Nephron progenitor cell (in vitro differentiated cells): Measurements from ENCODE around the gene POLR2C.

Source experiments
- DNase-seq: peaks from one replicate; pipeline ENCODE4 v3.0.0; 2021
- H3K27ac Mint-ChIP-seq: 2 replicates; pipeline ENCODE4 v1.8.0; 2021; ENCODE audit warnings: mild to moderate bottlenecking, moderate library complexity, mixed read lengths
- H3K27me3 Mint-ChIP-seq: 2 replicates; pipeline ENCODE4 v1.8.0; 2021; ENCODE audit warnings: mild to moderate bottlenecking, low read depth, mixed read lengths; ENCODE audit not compliant: poor library complexity
- H3K36me3 Mint-ChIP-seq: 2 replicates; pipeline ENCODE4 v1.8.0; 2021; ENCODE audit warnings: low read depth, mixed read lengths
- H3K4me1 Mint-ChIP-seq: 2 replicates; pipeline ENCODE4 v1.8.0; 2021; ENCODE audit warnings: mixed read lengths
- H3K4me3 Mint-ChIP-seq: 2 replicates; pipeline ENCODE4 v1.8.0; 2021; ENCODE audit warnings: mild to moderate bottlenecking, moderate library complexity, mixed read lengths
- H3K9me3 Mint-ChIP-seq: 2 replicates; pipeline ENCODE4 v1.8.0; 2021; ENCODE audit warnings: mild to moderate bottlenecking, moderate library complexity, mixed read lengths
- CTCF ChIP-seq: fragments of 200-600 bp; sonication (generic); IDR thresholded peaks from 2 replicates; pipeline ENCODE4 v1.5.0; 2021; ENCODE audit warnings: antibody characterized with exemption

The POLR2C gene

DNA sequence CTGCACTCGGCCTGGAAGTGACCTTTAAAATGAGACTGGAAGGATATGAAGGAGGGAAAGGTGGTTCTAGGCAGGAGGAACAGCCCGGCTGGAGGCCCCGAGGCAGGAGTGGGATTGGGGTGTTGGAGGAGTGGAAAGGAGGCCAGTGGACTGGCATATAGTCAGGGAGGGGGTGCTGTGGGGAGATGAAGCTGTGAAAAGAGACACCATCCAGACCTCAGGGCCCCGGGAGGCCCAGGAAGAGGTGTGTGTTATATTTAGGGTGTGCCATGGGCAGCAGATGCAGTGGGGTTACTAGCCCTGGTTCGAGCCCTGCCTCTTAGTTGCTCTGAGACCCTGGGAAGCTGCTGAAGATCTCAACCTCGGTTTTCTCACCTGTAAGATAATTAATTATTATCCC, 42.7 kb downstream of the POLR2C start:
- Mint-ChIP-seq H3K27me3 (peaks cover 12% of the 10 kb centered on the region), H3K36me3 (no peaks in the 10 kb centered on the region), H3K4me1 (peaks cover 75% of the 10 kb centered on the region), H3K9me3 (no peaks in the 10 kb centered on the region), H3K27ac (peak overlapping the region; percentile 56), H3K4me3 (no peak overlapping the region)
- TF ChIP-seq CTCF: no peak
- DNase-seq: no peak

DNA sequence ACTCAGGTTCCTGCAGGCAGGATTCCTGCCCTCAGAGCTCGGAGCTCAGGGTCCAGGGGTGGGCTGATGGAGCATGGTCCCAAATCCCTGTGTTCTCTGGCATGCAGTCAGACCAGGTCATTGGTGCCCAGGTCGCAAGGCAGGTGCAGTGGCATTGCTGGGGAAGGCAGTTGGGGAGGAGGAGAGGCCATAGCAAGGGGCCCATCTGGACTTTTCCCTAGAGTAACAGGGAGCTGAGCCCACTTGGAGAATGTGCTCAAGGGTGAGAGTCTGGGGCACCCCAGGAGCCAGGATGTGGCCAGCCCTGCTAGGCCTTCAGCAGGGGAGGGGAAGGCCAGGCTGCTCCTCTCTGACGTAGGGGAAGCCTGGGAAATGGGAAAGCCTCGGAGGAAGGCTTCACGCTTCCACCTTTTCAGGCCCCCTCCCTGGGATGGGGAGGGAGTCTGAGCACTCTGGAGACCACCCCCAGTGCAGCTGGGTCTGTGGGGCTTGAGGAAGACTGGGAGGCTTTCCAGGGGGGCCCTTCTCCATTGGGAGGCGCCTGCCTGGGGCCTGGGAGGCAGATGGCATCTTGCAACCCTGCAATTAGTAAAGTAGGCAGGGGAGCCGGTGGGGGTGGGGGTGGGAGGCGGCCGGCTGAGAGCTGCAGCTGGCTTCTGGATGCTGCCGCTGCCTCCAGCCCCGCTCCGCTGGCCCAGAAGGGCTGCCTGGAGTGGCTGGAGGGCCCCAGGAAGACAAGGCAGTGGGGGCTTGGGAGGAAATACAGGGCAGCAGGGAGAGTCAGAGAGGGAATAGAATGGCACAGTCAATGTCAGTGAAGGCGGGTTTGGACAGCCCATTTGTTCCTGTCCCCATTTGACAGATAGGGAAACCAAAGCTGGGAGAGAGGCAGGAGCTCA, 44.9 kb downstream of the POLR2C start:
- H3K36me3 Mint-ChIP-seq: no peaks in the 10 kb centered on the region
- TF ChIP-seq CTCF: no peak
- no peaks in the 10 kb centered on the region for H3K9me3 Mint-ChIP-seq
- no peak overlapping the region for H3K27ac Mint-ChIP-seq
- H3K4me3 Mint-ChIP-seq: no peak overlapping the region
- DNase-seq: no peak
- peaks cover 12% of the 10 kb centered on the region for H3K27me3 Mint-ChIP-seq
- peaks cover 64% of the 10 kb centered on the region for H3K4me1 Mint-ChIP-seq

- H3K36me3 Mint-ChIP-seq: no peaks in the 10 kb centered on the region
- peaks cover 8% of the 10 kb centered on the region for H3K27me3 Mint-ChIP-seq
- no peak for DNase-seq
- H3K4me1 Mint-ChIP-seq: peaks cover 61% of the 10 kb centered on the region
- H3K27ac Mint-ChIP-seq: no peak overlapping the region
- H3K9me3 Mint-ChIP-seq: no peaks in the 10 kb centered on the region
- H3K4me3 Mint-ChIP-seq: no peak overlapping the region
- no peak for TF ChIP-seq CTCF
These were observed 45.6 kb downstream of the POLR2C start for GRCh38 chr16:57508035-57508425.

- H3K36me3 Mint-ChIP-seq: no peaks in the 10 kb centered on the region
- H3K27me3 Mint-ChIP-seq: peaks cover 6% of the 10 kb centered on the region
- no peak overlapping the region for H3K4me3 Mint-ChIP-seq
- no peak for DNase-seq
- peaks cover 61% of the 10 kb centered on the region for H3K4me1 Mint-ChIP-seq
- no peaks in the 10 kb centered on the region for H3K9me3 Mint-ChIP-seq
- H3K27ac Mint-ChIP-seq: no peak overlapping the region
- no peak for TF ChIP-seq CTCF
These were observed 46.9 kb downstream of the POLR2C start for GRCh38 chr16:57509231-57509923.

GRCh38 chr16:57510016-57510871, 47.8 kb downstream of the POLR2C start:
- DNase-seq: no peak
- Mint-ChIP-seq H3K36me3 (peaks cover under 1% of the 10 kb centered on the region), H3K4me3 (no peak overlapping the region), H3K27ac (peak overlapping the region; percentile 88), H3K4me1 (peaks cover 57% of the 10 kb centered on the region), H3K9me3 (no peaks in the 10 kb centered on the region), H3K27me3 (peaks cover 4% of the 10 kb centered on the region)
- TF ChIP-seq CTCF: no peak
